H7 (cell line): Measurements from ENCODE around the gene SPEF2. TPM values are rescaled to one million over a fixed set of nuclear protein-coding genes. Genes with fewer than 3 reads are reported as not detected.
"Not testable (repeated sequence)": the region's sequence is repeated elsewhere in the genome, so short reads cannot be mapped to it uniquely, and the experiment has no call there.

Experiments used
- DNase-seq: peaks from one replicate; pipeline ENCODE4 v3.0.0; 2012
- H3K27me3 ChIP-seq: 2 replicates; pipeline ENCODE4 v1.6.0; 2011; ENCODE audit warnings: mild to moderate bottlenecking, low read length; ENCODE audit not compliant: control insufficient read depth, insufficient read depth
- H3K36me3 ChIP-seq: replicated peaks from 2 replicates; pipeline ENCODE4 v1.5.1; 2011; ENCODE audit warnings: low read length; ENCODE audit not compliant: control insufficient read depth, insufficient read depth
- H3K4me3 ChIP-seq: 2 replicates; pipeline ENCODE4 v1.5.1; 2011; ENCODE audit warnings: low read depth, mild to moderate bottlenecking, control low read depth, low read length, moderate library complexity; ENCODE audit not compliant: insufficient read depth
- total RNA-seq: library from RNA; depleted of rRNA; stranded (reverse); fragments of >200 nt; shearing (Covaris generic); gene quantifications from 2 replicates; pipeline ENCODE4 v1.2.3, GENCODE V29; 2014

SPEF2 gene
- total RNA-seq, 1 experiment from 2014 or later: 0.07 TPM

- no peak for DNase-seq
- Histone ChIP-seq H3K27me3 (no peaks in the 10 kb centered on the region), H3K36me3 (no peaks in the 10 kb centered on the region), H3K4me3 (no peak overlapping the region)
These were observed 203.8 kb downstream of the SPEF2 start for GRCh38 chr5:35821513-35821912.

GRCh38 chr5:35822511-35822910 lies 204.8 kb downstream of the SPEF2 start:
- no peak for DNase-seq
- no peak overlapping the region for H3K4me3 ChIP-seq
- H3K27me3 ChIP-seq: no peaks in the 10 kb centered on the region
- no peaks in the 10 kb centered on the region for H3K36me3 ChIP-seq

GRCh38 chr5:35823347-35824098 lies 205.9 kb downstream of the SPEF2 start:
- no peaks in the 10 kb centered on the region for H3K36me3 ChIP-seq
- no peaks in the 10 kb centered on the region for H3K27me3 ChIP-seq
- DNase-seq: no peak
- no peak overlapping the region for H3K4me3 ChIP-seq

- no peak for DNase-seq
These were observed 208.4 kb downstream of the SPEF2 start for GRCh38 chr5:35826056-35826455.

GRCh38 chr5:35826554-35826953 lies 208.9 kb downstream of the SPEF2 start:
- H3K36me3 ChIP-seq: no peaks in the 10 kb centered on the region
- no peak for DNase-seq

More at GRCh38 chr5:35826056-35826455, 208.4 kb downstream of the SPEF2 start:
- H3K36me3 ChIP-seq: no peaks in the 10 kb centered on the region
- H3K27me3 ChIP-seq: no peaks in the 10 kb centered on the region
- no peak overlapping the region for H3K4me3 ChIP-seq

GRCh38 chr5:35828082-35828598 lies 210.5 kb downstream of the SPEF2 start:
- DNase-seq: no peak
- no peaks in the 10 kb centered on the region for H3K36me3 ChIP-seq

More at GRCh38 chr5:35826554-35826953, 208.9 kb downstream of the SPEF2 start:
- no peak overlapping the region for H3K4me3 ChIP-seq
- H3K27me3 ChIP-seq: no peaks in the 10 kb centered on the region

GRCh38 chr5:35830587-35830986 lies 212.9 kb downstream of the SPEF2 start:
- Histone ChIP-seq H3K4me3 (no peak overlapping the region), H3K27me3 (no peaks in the 10 kb centered on the region), H3K36me3 (no peaks in the 10 kb centered on the region)
- no peak for DNase-seq

More at GRCh38 chr5:35828082-35828598, 210.5 kb downstream of the SPEF2 start:
- Histone ChIP-seq H3K27me3 (no peaks in the 10 kb centered on the region), H3K4me3 (no peak overlapping the region)

- DNase-seq: no peak
- H3K4me3 ChIP-seq: no peak overlapping the region
- H3K36me3 ChIP-seq: no peaks in the 10 kb centered on the region
- no peaks in the 10 kb centered on the region for H3K27me3 ChIP-seq
These were observed 215.1 kb downstream of the SPEF2 start for GRCh38 chr5:35832762-35833161.

GRCh38 chr5:35833224-35833623 lies 215.6 kb downstream of the SPEF2 start:
- no peak for DNase-seq

GRCh38 chr5:35835796-35836742 lies 218.4 kb downstream of the SPEF2 start:
- H3K27me3 ChIP-seq: no peaks in the 10 kb centered on the region
- no peak for DNase-seq
- H3K36me3 ChIP-seq: no peaks in the 10 kb centered on the region
- H3K4me3 ChIP-seq: no peak overlapping the region

More at GRCh38 chr5:35833224-35833623, 215.6 kb downstream of the SPEF2 start:
- Histone ChIP-seq H3K27me3 (no peaks in the 10 kb centered on the region), H3K36me3 (no peaks in the 10 kb centered on the region), H3K4me3 (no peak overlapping the region)

- no peak for DNase-seq
These were observed 220.8 kb downstream of the SPEF2 start for GRCh38 chr5:35838370-35839042.

GRCh38 chr5:35842856-35843255 lies 225.2 kb downstream of the SPEF2 start:
- H3K27me3 ChIP-seq: no peaks in the 10 kb centered on the region
- H3K36me3 ChIP-seq: no peaks in the 10 kb centered on the region
- H3K4me3 ChIP-seq: no peak overlapping the region
- DNase-seq: no peak

More at GRCh38 chr5:35838370-35839042, 220.8 kb downstream of the SPEF2 start:
- Histone ChIP-seq H3K36me3 (no peaks in the 10 kb centered on the region), H3K27me3 (no peaks in the 10 kb centered on the region), H3K4me3 (no peak overlapping the region)

- H3K4me3 ChIP-seq, DNase-seq, H3K27me3 ChIP-seq, H3K36me3 ChIP-seq: not testable (repeated sequence)
These were observed 227.8 kb downstream of the SPEF2 start for GRCh38 chr5:35845508-35845907.

GRCh38 chr5:35847491-35847890 lies 229.8 kb downstream of the SPEF2 start:
- Histone ChIP-seq H3K27me3 (no peaks in the 10 kb centered on the region), H3K36me3 (no peaks in the 10 kb centered on the region), H3K4me3 (no peak overlapping the region)
- no peak for DNase-seq
